IMR-90 (cell line): ENCODE measurements around the gene ARL14EPL. TPM values are rescaled to one million over a fixed set of nuclear protein-coding genes. Genes with fewer than 3 reads are reported as not detected.

ENCODE experiments used
- ATAC-seq: fragments of 200-7000 bp; cut with Tn5 transposase; 2 replicates; pipeline ENCODE4 v1.9.1; 2020; ENCODE audit warnings: low read depth, mild to moderate bottlenecking, moderate library complexity
- BruUV-seq: library from RNA; stranded (reverse); fragments of 400-500 nt; replicated peaks from 2 replicates; lab custom pipeline; 2021; lab: Mats Ljungman, UMichigan
- CTCF ChIA-PET: fragments of 300-600 bp; formaldehyde crosslinking; extraction: SDS; loops from one replicate; lab custom pipeline; 2021; ENCODE audit warnings: antibody characterized with exemption; lab: Yijun Ruan, JAX
- POLR2A ChIA-PET: fragments of 300-600 bp; sonication (Branson Sonifier 250); formaldehyde crosslinking; loops from one replicate; lab custom pipeline; 2022; ENCODE audit warnings: antibody characterized with exemption; ENCODE audit not compliant: unreplicated experiment; lab: Charles Lee
- DNase-seq: peaks from one replicate; pipeline ENCODE4 v3.0.0; 2013
- H2AFZ ChIP-seq: replicated peaks from 2 replicates; pipeline ENCODE3; 2013; ENCODE audit warnings: low read length, mild to moderate bottlenecking; ENCODE audit not compliant: poor library complexity
- H2AK5ac ChIP-seq: 2 replicates; pipeline ENCODE4 v1.6.1; 2013; ENCODE audit warnings: low read depth, low read length, inconsistent platforms
- H2AK9ac ChIP-seq: replicated peaks from 2 replicates; pipeline ENCODE3; 2013; ENCODE audit warnings: mild to moderate bottlenecking, low read depth, low read length, moderate library complexity; ENCODE audit not compliant: poor library complexity
- H2BK120ac ChIP-seq: 2 replicates; pipeline ENCODE4 v1.6.1; 2013; ENCODE audit warnings: low read depth, low read length, inconsistent platforms
- H2BK15ac ChIP-seq: 3 replicates; pipeline ENCODE4 v1.6.1; 2013; ENCODE audit warnings: low read depth, low read length, inconsistent platforms
- H2BK20ac ChIP-seq: 2 replicates; pipeline ENCODE4 v1.6.1; 2013; ENCODE audit warnings: low read depth, mild to moderate bottlenecking, inconsistent platforms, low read length, moderate library complexity
- H2BK5ac ChIP-seq: 2 replicates; pipeline ENCODE4 v1.6.1; 2013; ENCODE audit warnings: mild to moderate bottlenecking, low read depth, low read length, inconsistent platforms; ENCODE audit not compliant: poor library complexity, severe bottlenecking
- H3K14ac ChIP-seq: replicated peaks from 2 replicates; pipeline ENCODE4 v1.6.1; 2013; ENCODE audit warnings: low read depth, low read length, inconsistent platforms
- H3K18ac ChIP-seq: 2 replicates; pipeline ENCODE4 v1.6.1; 2013; ENCODE audit warnings: low read depth, low read length, control low read depth
- H3K23ac ChIP-seq: 2 replicates; pipeline ENCODE4 v1.6.1; 2013; ENCODE audit warnings: low read depth, low read length, inconsistent platforms
- H3K27ac ChIP-seq: 2 replicates; pipeline ENCODE4 v1.5.1; 2013; ENCODE audit warnings: mild to moderate bottlenecking, control low read depth, low read length; ENCODE audit not compliant: insufficient read depth
- H3K27me3 ChIP-seq: 2 replicates; pipeline ENCODE4 v1.6.1; 2013; ENCODE audit warnings: low read length; ENCODE audit not compliant: control insufficient read depth, insufficient read depth
- H3K36me3 ChIP-seq: 2 replicates; pipeline ENCODE4 v1.6.1; 2013; ENCODE audit warnings: low read length, mixed read lengths; ENCODE audit not compliant: control insufficient read depth, insufficient read depth
- H3K4ac ChIP-seq: 2 replicates; pipeline ENCODE4 v1.6.1; 2013; ENCODE audit warnings: low read depth, low read length, inconsistent platforms
- H3K4me1 ChIP-seq: 2 replicates; pipeline ENCODE4 v1.6.1; 2013; ENCODE audit warnings: low read length, mixed read lengths; ENCODE audit not compliant: control insufficient read depth, insufficient read depth
- H3K4me2 ChIP-seq: 2 replicates; pipeline ENCODE4 v1.6.1; 2013; ENCODE audit warnings: low read depth, mild to moderate bottlenecking, control low read depth, low read length, moderate library complexity
- H3K4me3 ChIP-seq: 2 replicates; pipeline ENCODE4 v1.5.1; 2013; ENCODE audit warnings: low read depth, mild to moderate bottlenecking, control low read depth, low read length, moderate library complexity; ENCODE audit not compliant: insufficient read depth
- H3K56ac ChIP-seq: 2 replicates; pipeline ENCODE4 v1.6.1; 2013; ENCODE audit warnings: low read length, inconsistent platforms; ENCODE audit not compliant: insufficient read depth; ENCODE audit errors: extremely low read depth
- H3K79me1 ChIP-seq, 2 experiments: 2 replicates each; pipeline ENCODE4 v1.6.1; 2013; ENCODE audit warnings: low read length in 2 of 2, inconsistent platforms in 1 of 2, low read depth in 1 of 2
- H3K9ac ChIP-seq: 2 replicates; pipeline ENCODE4 v1.6.1; 2013; ENCODE audit warnings: low read depth, low read length, control low read depth
- H3K9me1 ChIP-seq: 2 replicates; pipeline ENCODE4 v1.6.1; 2013; ENCODE audit warnings: low read length, inconsistent platforms; ENCODE audit not compliant: insufficient read depth
- H3K9me3 ChIP-seq: 2 replicates; pipeline ENCODE4 v1.6.1; 2013; ENCODE audit warnings: low read length; ENCODE audit not compliant: control insufficient read depth, insufficient read depth
- H4K20me1 ChIP-seq: 2 replicates; pipeline ENCODE4 v1.6.1; 2013; ENCODE audit warnings: low read length, inconsistent platforms; ENCODE audit not compliant: insufficient read depth
- H4K5ac ChIP-seq: 2 replicates; pipeline ENCODE4 v1.6.1; 2013; ENCODE audit warnings: mild to moderate bottlenecking, low read depth, low read length, control low read depth
- H4K8ac ChIP-seq, 2 experiments: 2 replicates each; pipeline ENCODE4 v1.6.1; 2013; ENCODE audit warnings: low read depth in 2 of 2, low read length in 2 of 2, control low read depth in 1 of 2, inconsistent platforms in 1 of 2
- H4K91ac ChIP-seq: 2 replicates; pipeline ENCODE4 v1.6.1; 2013; ENCODE audit warnings: low read depth, low read length, inconsistent platforms; ENCODE audit not compliant: insufficient read depth
- BHLHE40 ChIP-seq: fragments of 150-350 bp; IDR thresholded peaks from 2 replicates; pipeline ENCODE4 v1.6.1; 2016; ENCODE audit warnings: mild to moderate bottlenecking, low read depth, low read length
- CEBPB ChIP-seq: IDR thresholded peaks from 2 replicates; pipeline ENCODE4 v1.6.1; 2012; ENCODE audit warnings: low read depth, low read length, improper control_type of control experiment
- CHD1 ChIP-seq: IDR thresholded peaks from 2 replicates; pipeline ENCODE4 v1.6.1; 2012; ENCODE audit warnings: low read depth, low read length, improper control_type of control experiment
- CTCF ChIP-seq: conservative IDR thresholded peaks from 2 replicates; pipeline ENCODE4 v1.5.1; 2012; ENCODE audit warnings: mild to moderate bottlenecking, low read depth, low read length, improper control_type of control experiment
- ELK1 ChIP-seq: fragments of 150-350 bp; IDR thresholded peaks from 2 replicates; pipeline ENCODE4 v1.6.1; 2016; ENCODE audit warnings: low read depth, mild to moderate bottlenecking, low read length, moderate library complexity, borderline replicate concordance
- FOS ChIP-seq: fragments of 150-350 bp; IDR thresholded peaks from 2 replicates; pipeline ENCODE4 v1.6.1; 2016; ENCODE audit warnings: low read depth, low read length
- MAFK ChIP-seq: IDR thresholded peaks from 2 replicates; pipeline ENCODE4 v1.6.1; 2012; ENCODE audit warnings: low read depth, low read length, improper control_type of control experiment
- MAZ ChIP-seq: IDR thresholded peaks from 2 replicates; pipeline ENCODE4 v1.6.1; 2012; ENCODE audit warnings: low read depth, mild to moderate bottlenecking, low read length, improper control_type of control experiment, moderate library complexity, borderline replicate concordance
- MXI1 ChIP-seq: IDR thresholded peaks from 2 replicates; pipeline ENCODE4 v1.6.1; 2012; ENCODE audit warnings: low read depth, mild to moderate bottlenecking, low read length, moderate library complexity, borderline replicate concordance
- NFE2L2 ChIP-seq: fragments of 150-350 bp; IDR thresholded peaks from 2 replicates; pipeline ENCODE4 v1.6.1; 2016; ENCODE audit warnings: low read depth, mild to moderate bottlenecking, low read length
- POLR2A ChIP-seq: IDR thresholded peaks from 2 replicates; pipeline ENCODE4 v1.6.1; 2012; ENCODE audit warnings: mild to moderate bottlenecking, low read depth, low read length
- RCOR1 ChIP-seq: IDR thresholded peaks from 2 replicates; pipeline ENCODE4 v1.6.1; 2012; ENCODE audit warnings: mild to moderate bottlenecking, low read length, improper control_type of control experiment; ENCODE audit not compliant: insufficient replicate concordance
- RFX5 ChIP-seq: IDR thresholded peaks from 2 replicates; pipeline ENCODE4 v1.8.0; 2012; ENCODE audit warnings: low read depth, mild to moderate bottlenecking, low read length, moderate library complexity
- SMC3 ChIP-seq: fragments of 150-350 bp; IDR thresholded peaks from 2 replicates; pipeline ENCODE4 v1.6.1; 2016; ENCODE audit warnings: low read depth, mild to moderate bottlenecking, antibody characterized with exemption, low read length, moderate library complexity
- WGBS, 2 experiments: methylation state at CpG; one replicate each; pipeline versions ENCODE4 v1.1.5 to v1.1.7; 2013; ENCODE audit warnings: missing lambda C conversion rate in 2 of 2; ENCODE audit not compliant: insufficient read length in 1 of 2; ENCODE audit errors: extremely low coverage in 2 of 2; 5-methylcytosine and 5-hydroxymethylcytosine counted together
- dilution Hi-C: fragments of 300-500 bp; cut with HindIII; formaldehyde crosslinking; loops from one replicate; pipeline ENCODE4 v1.14.3; 2018; ENCODE audit warnings: low sequenced_read_pairs; ENCODE audit not compliant: unreplicated experiment
- in situ Hi-C: fragments of 300-500 bp; cut with MboI; formaldehyde crosslinking; loops from 3 replicates; pipeline ENCODE4 v1.14.3; 2019; ENCODE audit warnings: low sequenced_read_pairs, inconsistent platforms, mixed read lengths
- intact Hi-C: fragments of 100-400 bp; cut with micrococcal nuclease; formaldehyde crosslinking; loops from 2 replicates; pipeline ENCODE4 v1.10.0; 2022
- polyA plus RNA-seq, 3 experiments: library from polyadenylated mRNA; depleted of rRNA; stranded (reverse); fragments of >200 nt; gene quantifications; 2 replicates each; pipeline ENCODE4 v1.2.3, GENCODE V29; 2012; ENCODE audit warnings: low replicate concordance in 1 of 3
- total RNA-seq: library from RNA; depleted of rRNA; stranded (reverse); fragments of >200 nt; gene quantifications from 2 replicates; pipeline ENCODE4 v1.2.3, GENCODE V29; 2012

Gene ARL14EPL
- total and polyA plus RNA-seq, 2 of the 4 experiments (the other 2 are of a cell fraction), result not detected

GRCh38 chr5:116046261-116046660 lies 14.0 kb downstream of the ARL14EPL start:
- H2BK5ac ChIP-seq, result no peak overlapping the region
- no peak overlapping the region for H4K8ac ChIP-seq
- H3K18ac ChIP-seq, result no peak overlapping the region
- H2BK20ac ChIP-seq, result no peak overlapping the region
- H3K4me3 ChIP-seq, result no peak overlapping the region
- no peak overlapping the region for H4K5ac ChIP-seq
- WGBS, 2 experiments, result no CpG with 5 or more reads among the region's 3 CpGs
- no peak overlapping the region for H3K27ac ChIP-seq
- ChIA-PET CTCF (no interaction called here), POLR2A (no interaction called here)
- no peak overlapping the region for H2BK15ac ChIP-seq
- no peaks in the 10 kb centered on the region for H4K20me1 ChIP-seq
- H3K56ac ChIP-seq, result no peak overlapping the region
- H3K9me3 ChIP-seq, result no peaks in the 10 kb centered on the region
- intact Hi-C loops (no loop called here), in situ Hi-C loops (no loop called here), dilution Hi-C loops (no loop called here)
- no peak overlapping the region for H3K23ac ChIP-seq
- BruUV-seq, result no TSS peak
- no peak overlapping the region for H4K91ac ChIP-seq
- no peaks in the 10 kb centered on the region for H3K4me1 ChIP-seq
- H3K4ac ChIP-seq, result no peak overlapping the region
- H3K36me3 ChIP-seq, result no peaks in the 10 kb centered on the region
- H2AK5ac ChIP-seq, result no peak overlapping the region
- DNase-seq (no peak), ATAC-seq (no peak)
- H3K27me3 ChIP-seq, result peaks cover 17% of the 10 kb centered on the region
- H3K4me2 ChIP-seq, result no peak overlapping the region
- TF ChIP-seq ELK1 (no peak), MAFK (no peak), RFX5 (no peak), CHD1 (no peak), BHLHE40 (no peak), RCOR1 (no peak), MAZ (no peak), FOS (no peak), NFE2L2 (no peak), SMC3 (no peak), CTCF (no peak), CEBPB (no peak), MXI1 (no peak), POLR2A (no peak)
- no peaks in the 10 kb centered on the region; the same call in 1 of the 2 replicates for H3K9me1 ChIP-seq
- H3K9ac ChIP-seq, result no peak overlapping the region
- no peak overlapping the region for H2BK120ac ChIP-seq
- no peak overlapping the region for H2AFZ ChIP-seq
- no peak overlapping the region for H3K14ac ChIP-seq
- H2AK9ac ChIP-seq, result no peak overlapping the region
- no peaks in the 10 kb centered on the region for H3K79me1 ChIP-seq
